Ramos (cell line): ENCODE results near the gene TTC39A.
"Not testable (repeated sequence)": the region's sequence is repeated elsewhere in the genome, so short reads cannot be mapped to it uniquely, and the experiment has no call there.

Experiments used
- in situ Hi-C: fragments of 300-500 bp; cut with MboI; formaldehyde crosslinking; loops from one replicate; pipeline ENCODE4 v1.14.3; 2022; ENCODE audit warnings: low sequenced_read_pairs; ENCODE audit not compliant: unreplicated experiment

Gene TTC39A

DNA sequence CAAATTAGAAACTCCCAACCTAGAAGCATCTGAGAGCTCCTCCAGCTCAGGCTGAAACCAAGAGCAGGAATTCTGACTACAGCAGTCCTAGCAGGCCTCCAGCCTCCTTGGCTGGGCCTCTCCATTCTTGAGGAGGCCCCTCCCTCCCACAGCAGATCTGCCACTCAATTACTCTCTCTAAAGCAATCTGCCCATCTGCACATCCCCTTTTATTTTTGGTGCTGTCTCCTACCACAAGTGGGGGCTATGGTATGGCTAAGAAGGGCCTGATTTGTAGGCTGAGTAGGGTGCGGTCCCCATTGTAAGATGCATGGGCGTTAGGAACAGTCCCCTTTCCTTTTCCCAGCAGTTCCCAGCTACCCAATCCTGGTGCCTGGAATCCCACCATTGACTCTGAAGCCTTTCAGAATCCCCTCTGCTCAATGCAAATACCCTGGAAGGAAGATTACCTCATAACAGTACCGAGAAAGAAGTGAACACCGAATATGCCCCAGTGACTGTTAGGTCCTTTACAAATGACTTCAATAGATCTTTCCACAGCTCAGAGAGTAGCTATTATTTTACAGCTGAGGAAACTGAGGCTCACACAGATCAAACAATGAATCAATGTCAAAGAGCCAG is 11.6 kb upstream of the TTC39A start:
- in situ Hi-C loops = no loop called here

DNA sequence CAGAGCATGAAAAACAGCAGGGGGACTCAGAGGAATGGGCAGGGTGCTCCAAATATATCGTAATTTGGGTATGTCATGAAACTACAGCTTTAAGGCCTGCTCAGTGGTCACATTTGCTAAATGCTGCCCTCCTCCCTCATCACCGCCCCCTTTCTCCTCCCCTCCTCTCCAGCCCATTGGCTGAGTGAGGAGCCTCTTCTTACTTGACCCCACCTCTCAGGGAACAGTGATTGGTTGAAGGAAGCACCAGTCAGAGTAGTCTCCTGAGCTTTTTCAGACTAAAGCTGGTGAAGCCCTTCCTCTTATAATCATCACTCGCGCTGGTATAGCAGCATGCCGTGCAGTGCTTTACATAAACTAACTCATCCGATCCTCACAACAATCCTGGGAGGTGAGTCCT is 10.0 kb upstream of the TTC39A start:
- in situ Hi-C loops = no loop called here

DNA sequence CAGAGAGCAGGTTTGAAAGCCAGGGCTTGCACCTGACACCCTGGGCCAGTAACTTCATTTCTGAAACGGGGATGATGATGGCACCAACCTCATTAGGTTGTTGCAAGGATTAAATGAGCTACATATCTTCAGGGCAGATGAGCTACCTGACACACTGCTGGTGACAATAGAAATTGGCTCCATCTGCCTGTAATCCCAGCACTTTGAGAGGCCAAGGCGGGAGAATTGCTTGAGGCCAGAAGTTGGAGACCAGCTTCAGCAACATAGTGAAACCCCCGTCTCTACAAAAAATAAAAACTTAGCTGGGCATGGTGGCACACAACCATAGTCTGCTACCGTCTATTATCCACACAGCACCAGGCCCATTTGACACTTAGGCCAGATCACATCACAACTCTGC is 6.3 kb upstream of the TTC39A start:
- in situ Hi-C loops = no loop called here

DNA sequence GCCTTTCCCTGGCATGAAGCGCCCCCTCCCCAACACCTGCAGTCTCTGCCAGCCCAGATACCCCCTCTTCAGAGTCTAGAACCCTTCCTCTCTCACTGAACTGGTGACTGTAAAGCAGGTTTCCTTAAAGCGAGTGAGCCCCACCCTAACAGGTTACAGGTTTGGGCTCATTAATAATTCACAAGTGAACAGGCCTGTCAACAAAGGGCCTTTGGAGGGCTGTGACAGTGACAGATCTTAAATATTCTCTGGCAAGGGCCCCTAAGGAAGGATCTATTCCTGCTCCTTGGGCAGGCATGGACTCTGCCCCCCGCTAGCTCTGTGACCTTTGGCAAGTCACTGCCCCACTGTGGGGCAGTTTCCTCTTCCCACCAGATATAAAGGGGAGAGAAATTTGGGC is 5.6 kb upstream of the TTC39A start:
- in situ Hi-C loops = no loop called here

DNA sequence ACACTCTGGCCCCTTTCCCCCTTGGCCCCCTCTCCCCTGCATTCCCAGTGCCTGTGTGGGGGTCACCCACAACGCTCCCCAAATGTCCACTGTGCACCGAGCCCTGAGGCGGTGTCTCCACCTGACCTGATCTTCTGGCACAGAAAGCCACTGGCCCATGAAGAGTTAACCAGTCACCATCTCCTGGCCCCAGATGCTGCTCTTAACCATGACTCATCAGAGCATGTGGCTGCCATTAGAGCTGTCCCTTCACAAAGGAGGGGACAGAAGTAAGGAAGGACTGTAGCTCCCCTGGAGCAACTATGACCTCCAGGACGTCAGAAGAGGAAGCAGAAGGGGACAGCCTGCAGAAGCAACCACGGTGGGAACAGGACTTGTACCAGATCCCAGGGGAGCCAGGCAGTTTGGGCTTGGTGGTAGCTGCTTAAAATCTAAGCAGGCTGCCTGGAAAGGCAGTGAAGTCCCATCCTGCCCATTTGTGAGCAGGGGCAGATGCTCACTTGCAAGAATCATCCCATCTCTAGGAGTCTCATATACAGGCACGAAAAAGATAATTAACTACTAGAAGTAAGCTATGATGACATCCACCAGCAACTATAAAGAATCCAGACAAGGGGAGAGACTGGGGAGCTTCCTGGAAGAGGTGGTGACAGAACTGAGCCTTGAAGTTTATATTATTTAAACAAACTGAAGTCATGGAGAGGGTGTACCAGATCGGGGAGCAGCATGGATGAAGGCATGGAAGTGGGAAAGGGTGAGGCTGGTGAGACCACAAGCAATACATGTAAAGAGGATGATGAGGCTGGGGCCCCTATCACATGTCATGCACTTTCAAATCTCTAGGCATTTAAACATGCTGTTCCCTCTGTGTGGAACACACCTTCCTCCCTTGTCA is 1.1 kb upstream of the TTC39A start:
- in situ Hi-C loops = no loop called here

DNA sequence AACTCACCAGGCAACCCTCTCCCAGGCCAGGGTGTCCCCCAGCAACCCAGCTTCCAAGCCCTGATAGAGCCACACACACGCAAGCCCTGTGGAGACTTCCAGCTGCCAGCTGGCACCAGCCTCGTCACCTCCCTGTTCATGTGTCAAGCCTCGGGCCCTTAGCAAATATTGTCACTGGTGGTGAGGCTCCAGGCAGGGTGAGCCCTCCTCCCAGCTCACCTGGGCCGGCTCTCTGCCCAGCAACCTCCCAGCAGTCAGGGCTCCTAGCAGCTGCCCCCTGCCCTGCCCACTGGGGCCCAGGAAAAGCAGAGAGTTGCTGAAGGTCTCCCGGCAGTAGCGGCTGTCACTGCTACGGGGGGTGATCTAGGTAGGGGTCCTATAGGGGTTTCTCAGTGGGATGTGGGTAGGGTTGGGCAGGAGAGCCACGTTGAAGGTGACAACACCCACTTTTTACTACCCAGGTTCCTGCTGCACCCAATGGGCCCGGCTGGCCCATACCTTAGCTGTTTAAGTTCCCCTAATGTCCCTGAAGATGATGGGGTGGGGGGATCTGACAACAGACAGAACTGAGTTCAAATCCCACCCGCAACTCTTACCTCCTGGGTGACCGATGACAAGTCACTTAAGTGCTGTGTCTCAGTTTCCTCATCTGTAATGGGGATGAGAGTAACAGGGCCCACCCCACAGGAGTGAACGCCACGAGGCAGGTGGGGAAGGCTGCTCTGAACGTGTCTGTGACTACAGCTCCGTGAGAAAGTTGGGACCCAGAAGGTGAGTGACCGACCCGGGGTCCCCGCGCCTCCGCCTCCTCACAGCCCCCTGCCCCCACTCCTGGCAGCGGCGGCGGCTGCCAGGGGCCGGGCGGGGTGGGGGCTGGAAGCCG is 678 bp downstream of the TTC39A start:
- in situ Hi-C loops = no loop called here

DNA sequence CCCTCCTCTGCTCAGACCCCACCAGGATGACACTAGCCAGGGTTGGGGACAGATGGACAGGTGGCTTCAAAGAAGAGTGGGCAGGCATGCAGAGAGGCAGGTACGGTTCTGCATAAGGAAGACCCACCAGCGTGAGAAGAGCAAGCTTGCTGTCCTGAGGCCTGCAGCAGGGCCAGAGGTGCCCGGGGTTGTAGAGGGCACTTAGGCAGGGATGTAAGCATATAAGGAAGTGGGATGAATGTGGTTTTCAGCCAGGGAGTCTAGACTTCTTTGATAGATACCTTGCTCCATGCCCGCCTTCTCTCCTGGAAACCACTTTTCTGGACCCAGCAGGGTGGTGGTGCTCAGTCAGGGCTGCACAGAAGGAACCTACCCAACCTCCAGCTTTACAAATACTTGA is 1.4 kb downstream of the TTC39A start:
- in situ Hi-C loops = no loop called here

DNA sequence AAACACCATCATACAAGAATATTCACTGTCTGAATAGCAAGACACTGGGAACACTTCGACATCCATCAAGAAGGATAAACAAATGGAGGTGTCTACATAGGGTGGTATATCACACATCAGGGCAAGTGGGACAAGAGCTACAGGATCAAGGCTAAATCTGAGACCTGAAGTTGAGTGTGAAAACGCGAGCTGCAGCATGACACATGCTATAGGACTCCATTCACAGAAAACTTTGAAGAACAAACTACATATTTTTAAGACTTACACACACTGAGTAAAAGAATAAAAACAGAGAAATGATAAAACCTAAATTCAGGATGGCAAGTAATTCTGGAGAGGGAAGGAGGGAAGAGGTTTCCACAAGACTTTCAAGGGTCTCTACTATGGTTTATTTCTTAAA is 2.1 kb downstream of the TTC39A start:
- in situ Hi-C loops = no loop called here

DNA sequence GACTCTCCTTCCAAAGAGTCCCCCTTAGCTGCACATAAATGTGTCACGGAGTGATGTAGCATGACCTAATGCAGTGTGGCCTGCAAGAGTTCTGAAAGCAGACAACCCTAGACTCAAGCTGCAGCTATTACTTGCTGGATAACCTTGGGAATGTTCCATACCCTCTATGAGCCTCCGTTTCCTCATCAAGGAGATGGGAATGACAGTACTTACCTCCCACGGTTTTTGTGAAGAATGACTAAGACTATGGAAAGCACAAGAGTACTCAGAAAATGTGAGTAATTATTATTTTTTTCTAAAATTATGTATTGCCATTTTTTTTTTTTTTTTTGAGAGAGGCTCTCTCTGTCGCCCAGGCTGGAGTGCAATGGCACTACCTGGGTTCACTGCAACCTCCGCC is 3.0 kb downstream of the TTC39A start:
- in situ Hi-C loops = no loop called here

DNA sequence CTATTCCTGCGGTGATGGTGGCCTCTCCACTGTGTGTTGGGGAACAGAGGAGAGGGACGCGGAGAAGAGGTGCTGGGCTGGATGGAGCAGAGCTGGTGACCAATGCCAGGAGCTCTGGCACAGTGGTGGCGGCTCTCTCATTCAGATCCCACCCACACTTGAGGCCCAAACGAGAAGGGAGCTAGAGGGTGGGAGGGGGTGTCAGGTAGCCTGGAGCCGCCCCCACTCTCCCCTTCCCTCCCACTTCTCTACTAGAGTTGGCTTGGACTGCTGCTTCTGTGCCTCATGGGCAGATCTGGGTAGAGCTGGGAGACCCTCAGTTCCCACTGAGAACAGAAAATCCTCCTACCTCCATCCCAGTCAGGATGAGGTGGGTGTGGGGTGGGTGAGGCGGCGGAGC is 3.5 kb downstream of the TTC39A start:
- in situ Hi-C loops = no loop called here

DNA sequence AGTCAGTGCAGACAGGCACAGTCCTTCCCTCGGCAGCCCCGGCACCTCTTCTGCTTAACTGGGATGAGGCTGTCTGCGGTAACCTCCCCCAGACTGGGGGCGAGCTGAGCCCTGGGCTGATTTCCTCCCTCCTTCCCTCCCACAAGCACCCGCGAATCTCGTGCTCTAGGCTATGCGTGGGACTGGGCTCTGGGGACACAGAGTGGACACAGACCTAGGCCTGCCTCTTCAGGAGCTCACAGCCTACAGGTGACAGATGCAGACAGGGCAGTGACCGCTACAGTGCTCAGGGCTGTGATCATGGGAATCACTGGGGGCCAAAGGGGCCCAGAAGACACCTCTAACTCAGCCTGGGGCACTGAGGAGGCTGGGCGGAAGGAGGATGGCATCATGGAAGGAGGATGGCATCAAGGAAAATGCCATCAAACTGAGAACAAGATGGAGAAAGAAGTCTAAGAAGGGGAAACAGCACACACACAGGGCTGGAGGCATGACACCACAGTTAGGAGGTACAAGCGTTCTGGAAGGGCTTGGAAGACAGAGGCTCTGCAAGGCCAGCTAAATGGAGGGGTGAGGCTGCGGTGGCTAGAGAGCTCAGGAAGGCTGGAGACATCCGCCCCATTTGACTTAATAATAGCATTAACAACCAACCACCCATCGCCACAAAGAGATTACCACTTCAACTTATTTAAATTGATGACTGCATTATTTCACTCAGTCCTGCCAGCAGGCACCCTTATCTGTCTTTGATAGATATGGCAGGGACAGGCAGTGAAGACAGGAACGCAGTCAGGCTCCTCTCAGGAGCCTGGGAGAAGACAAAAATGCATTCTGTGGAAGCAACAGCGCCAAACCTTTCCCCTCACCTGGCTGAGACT is 4.2 kb downstream of the TTC39A start:
- in situ Hi-C loops = no loop called here

DNA sequence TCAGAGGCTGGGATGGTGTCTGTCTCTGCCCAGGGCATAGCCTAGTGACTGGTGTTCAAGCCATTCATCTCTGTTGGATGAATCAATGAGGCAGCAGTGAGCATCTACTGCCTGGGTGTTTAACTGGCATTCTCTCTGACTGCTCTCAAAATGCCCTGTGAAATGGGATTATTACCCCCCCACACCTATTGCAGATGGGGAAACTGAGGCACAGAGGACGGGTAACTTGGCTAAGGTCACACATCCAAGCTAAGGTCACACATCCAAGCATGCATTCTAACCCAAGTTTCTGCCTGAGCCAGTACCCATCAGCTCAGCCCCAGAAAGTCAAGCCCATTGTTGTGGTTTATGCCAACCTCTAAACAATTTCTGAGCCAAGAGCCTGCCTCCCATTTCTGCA is 5.0 kb downstream of the TTC39A start:
- in situ Hi-C loops = no loop called here

DNA sequence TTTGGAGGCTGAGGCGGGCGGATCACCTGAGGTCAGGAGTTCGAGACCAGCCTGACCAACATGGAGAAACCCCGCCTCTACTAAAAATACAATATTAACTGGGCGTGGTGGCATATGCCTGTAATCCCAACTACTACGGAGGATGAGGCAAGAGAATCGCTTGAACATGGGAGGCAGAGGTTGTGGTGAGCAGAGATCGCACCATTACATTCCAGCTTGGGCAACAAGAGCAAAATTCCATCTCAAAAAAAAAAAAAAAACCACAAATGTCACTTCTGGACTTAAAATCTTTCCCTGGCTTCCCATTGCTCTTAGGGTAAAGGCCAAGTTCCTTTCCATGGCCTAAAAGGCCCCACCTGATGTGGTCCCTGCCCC is 5.4 kb downstream of the TTC39A start:
- in situ Hi-C loops = not testable (repeated sequence)

DNA sequence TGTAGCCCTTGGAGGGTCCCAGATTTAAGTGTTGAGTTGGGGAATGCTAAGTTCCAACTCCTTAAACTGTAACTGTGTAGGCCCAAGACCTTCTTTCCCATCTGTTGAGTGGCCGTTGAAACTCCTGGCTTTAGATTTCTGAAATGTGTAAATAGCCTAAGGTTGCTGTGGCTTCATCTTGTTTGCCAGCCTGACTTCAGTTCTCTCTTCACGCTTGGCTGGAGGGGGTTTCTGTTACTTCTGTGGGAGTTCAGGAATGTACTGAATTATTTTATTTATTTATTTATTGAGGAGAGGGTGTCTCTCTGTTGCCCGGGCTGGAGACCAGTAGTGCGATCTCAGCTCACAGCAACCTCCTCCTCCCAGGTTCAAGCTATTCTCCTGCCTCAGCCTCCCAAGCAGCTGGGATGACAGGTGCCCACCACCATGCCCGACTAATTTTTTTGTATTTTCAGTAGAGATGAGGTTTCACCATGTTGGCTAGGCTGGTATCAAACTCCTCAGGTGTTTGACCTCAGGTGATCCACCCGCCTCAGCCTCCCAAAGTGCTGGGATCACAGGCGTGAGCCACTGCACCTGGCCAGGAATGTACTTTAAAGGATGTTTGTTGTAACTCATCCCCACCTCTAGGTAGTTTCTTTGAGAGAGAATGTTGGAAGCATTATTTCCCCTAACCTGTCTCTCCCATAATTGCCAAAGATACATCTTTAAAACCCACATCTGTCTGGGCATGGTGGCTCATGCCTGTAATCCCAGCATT is 5.9 kb downstream of the TTC39A start:
- in situ Hi-C loops = no loop called here

DNA sequence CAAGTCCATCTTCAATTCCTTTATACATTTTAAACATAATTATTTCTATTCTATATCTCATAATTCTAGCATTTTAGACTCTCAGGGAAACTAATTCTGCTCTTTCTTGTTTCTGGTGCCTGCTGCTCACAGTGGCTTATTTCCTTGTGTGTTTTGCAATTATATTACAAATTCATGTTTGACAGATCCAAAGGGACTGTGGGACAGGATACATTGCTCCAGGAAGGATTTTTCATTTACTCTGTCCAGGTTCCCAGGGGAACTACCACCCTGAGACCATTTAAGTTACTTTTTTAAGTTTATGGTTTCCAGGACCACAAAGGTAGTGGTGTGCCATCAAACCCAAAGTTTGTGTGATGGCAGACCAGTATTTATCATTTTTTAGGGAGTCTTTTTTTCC is 6.6 kb downstream of the TTC39A start:
- in situ Hi-C loops = no loop called here

DNA sequence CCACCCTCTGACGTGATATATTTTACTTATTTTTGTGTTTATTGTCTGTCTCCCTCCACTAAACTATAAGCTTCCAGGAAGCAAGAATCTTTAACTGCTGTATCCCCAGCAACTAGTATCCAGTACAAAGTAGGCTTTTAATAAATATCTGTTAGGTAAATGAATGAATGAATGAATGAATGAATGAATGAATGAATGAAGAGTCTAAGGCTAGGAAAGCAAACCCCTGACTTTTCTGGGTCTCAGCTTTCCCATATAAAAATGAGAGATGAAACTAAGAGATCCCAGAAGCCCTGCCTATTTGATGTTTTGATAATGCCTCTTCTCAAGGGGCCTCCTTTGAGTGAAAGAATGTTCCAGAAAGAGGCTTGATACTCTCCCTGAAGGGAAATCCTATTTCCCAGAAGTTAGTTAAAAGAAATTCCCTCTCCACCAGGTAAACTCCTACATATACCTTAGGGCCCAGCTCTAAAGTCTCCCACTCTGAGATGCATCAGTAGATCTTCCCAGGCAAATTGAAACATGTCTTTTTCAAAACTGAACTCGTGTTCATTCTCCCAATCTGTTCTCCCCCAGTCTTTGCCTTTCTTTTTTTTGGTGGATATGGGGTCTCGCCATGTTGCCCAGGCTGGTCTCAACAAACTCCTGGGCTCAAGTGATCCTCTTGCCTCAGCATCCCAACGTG is 7.8 kb downstream of the TTC39A start:
- in situ Hi-C loops = no loop called here

DNA sequence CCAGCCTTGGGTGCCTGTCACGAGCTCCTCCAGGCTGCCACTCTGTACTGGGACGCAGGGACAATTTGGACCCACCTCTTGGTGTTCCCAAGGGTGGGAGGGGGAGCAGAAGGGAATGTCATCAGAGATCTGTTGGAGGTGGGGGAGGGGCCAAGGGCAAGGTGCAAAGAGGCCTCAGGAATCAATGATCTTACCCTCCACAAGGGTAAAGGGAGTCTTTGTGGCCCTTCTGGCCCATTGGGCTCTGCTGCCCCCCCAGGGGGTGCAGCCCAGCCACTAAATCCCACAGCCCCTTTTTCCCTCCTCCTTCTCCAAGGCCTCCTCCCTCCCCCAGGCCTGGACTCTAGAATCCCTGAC is 8.5 kb downstream of the TTC39A start:
- in situ Hi-C loops = no loop called here

DNA sequence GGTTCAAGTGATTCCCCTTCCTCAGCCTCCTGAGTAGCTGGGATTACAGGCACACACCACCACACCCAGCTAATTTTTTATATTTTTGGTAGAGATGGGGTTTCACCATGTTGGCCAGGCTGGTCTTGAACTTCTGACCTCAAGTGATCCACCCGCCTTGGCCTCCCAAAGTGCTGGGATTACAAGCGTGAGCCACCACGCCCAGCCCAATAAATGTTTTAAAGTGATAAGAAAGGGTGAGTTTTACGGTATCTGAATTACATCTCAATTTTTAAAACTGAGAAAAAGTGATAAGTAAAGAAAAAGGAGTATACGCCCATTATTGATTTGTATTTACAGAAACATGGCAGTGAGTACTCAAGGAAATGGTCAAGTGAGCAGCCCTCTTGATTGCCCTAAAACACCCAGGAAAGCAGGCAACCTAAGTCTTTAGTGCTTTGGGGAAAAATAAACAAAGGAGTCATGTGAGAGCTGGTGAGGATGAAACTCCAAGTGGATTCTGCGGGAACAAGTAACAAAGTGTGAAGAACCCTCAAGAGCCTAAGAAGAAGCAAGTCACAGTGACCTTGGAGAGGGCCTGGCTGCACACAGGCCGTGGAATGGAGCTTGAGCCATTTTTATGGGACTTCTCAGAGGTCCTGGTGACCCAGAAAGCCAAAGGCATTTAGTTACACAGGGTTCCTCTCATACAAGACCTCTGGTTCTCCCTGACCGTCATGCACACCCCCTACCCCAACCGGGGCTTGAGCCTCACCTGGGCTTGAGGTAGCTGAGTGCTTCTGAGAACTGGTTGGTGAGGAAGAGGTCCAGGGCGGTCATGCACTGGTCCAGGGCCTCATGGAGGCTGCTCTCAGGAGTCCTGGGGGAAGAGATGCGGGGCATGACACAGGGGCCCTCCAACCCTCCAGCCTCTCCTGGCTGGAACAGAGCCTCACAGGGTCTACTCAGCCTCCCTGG is 9.1 kb downstream of the TTC39A start:
- in situ Hi-C loops = no loop called here
